ENCODE data around the gene BRINP2. TPM values are rescaled to one million over a fixed set of nuclear protein-coding genes. Genes with fewer than 3 reads are reported as not detected.

Gene BRINP2
- total and polyA plus RNA-seq, 2 of the 13 experiments (the other 11 are each of a cell fraction or from before 2014, with no cell fraction given) = 0.08 to 0.20 TPM

DNA sequence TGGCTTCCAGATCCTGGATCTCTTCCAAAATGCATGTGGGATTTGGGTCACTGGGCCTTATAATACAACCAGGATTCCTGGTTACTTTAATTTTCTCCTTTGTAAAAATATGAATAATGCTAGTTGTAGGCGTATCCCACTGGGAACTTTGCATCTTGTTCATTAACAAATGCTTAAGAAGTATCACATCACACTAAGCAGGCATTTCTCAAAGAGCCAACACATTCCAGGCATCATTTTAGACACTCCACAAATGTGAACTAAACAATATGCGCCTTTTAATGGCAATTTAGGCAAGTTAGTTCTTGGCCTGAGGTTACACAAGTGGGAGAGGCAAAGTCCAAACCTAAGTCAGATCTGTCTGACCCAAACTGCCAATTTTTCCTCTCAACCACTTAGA lies 15.9 kb downstream of the BRINP2 start:
- POLR2A ChIA-PET = no interaction called here
- Histone ChIP-seq H2AFZ (ENCODE audit: low read length) (no peak overlapping the region), H3K36me3 (replicated peaks in 1 of 2; ENCODE audit: control insufficient read depth in 1 of 2, insufficient read depth in 2 of 2, low read length in 2 of 2) (no peaks in the 10 kb centered on the region), H4K20me1 (ENCODE audit: insufficient read depth, low read length) (no peaks in the 10 kb centered on the region), H3K4me2 (ENCODE audit: low read depth, low read length) (no peak overlapping the region), H3K79me2 (ENCODE audit: insufficient read depth, low read length) (no peaks in the 10 kb centered on the region), H3K4me1 (ENCODE audit: insufficient read depth, low read length) (0 out of 2 replicates have a peak, but pooled peaks cover 2% of the 10 kb centered on the region), H3K9ac (ENCODE audit: insufficient read depth, low read depth, low read length) (no peak overlapping the region), H3K27me3 (ENCODE audit: control insufficient read depth in 1 of 2, insufficient read depth in 2 of 2, low read length in 2 of 2) (no peaks in the 10 kb centered on the region), H3K4me3 (replicated peaks in 1 of 3; ENCODE audit: insufficient read depth in 1 of 3, low read depth in 2 of 3, low read length in 3 of 3) (no peak overlapping the region), H3K27ac (ENCODE audit: extremely low read length, insufficient read depth, low read length) (no peak overlapping the region), H3K9me3 (ENCODE audit: low read length) (0 out of 2 replicates have a peak, but pooled peaks cover 5% of the 10 kb centered on the region)
- no TSS peak for BruUV-seq (replicated peaks)
- intact Hi-C loops (cut with micrococcal nuclease; ENCODE audit: unreplicated experiment) = no loop called here
- CTCF ChIA-PET (ENCODE audit: low intra/inter-chr PET ratio, low total read pairs) = no interaction called here
- DNase-seq (ENCODE audit: low spot score) (no peak), ATAC-seq (no peak), FAIRE-seq (no peak)
- TF ChIP-seq RFX3 (CRISPR knock-in tag; IDR thresholded peaks at IDR 0.05) (no peak), ZSCAN29 (CRISPR knock-in tag; conservative IDR thresholded peaks at IDR 0.05) (no peak), KLF9 (CRISPR knock-in tag; IDR thresholded peaks at IDR 0.05; ENCODE audit: low read depth) (no peak), WIZ (CRISPR knock-in tag; IDR thresholded peaks at IDR 0.05) (no peak), CHD2 (IDR thresholded peaks at IDR 0.05; ENCODE audit: low read depth, low read length) (no peak), TBP (CRISPR knock-in tag; IDR thresholded peaks at IDR 0.05) (no peak), ZNF468 (CRISPR knock-in tag; IDR thresholded peaks at IDR 0.05) (no peak), TBX3 (IDR thresholded peaks at IDR 0.05; ENCODE audit: borderline replicate concordance) (no peak), ZNF589 (CRISPR knock-in tag; conservative IDR thresholded peaks at IDR 0.05) (no peak), ZNF264 (CRISPR knock-in tag; IDR thresholded peaks at IDR 0.05) (no peak)
- TF ChIP-seq, protein P1, sequence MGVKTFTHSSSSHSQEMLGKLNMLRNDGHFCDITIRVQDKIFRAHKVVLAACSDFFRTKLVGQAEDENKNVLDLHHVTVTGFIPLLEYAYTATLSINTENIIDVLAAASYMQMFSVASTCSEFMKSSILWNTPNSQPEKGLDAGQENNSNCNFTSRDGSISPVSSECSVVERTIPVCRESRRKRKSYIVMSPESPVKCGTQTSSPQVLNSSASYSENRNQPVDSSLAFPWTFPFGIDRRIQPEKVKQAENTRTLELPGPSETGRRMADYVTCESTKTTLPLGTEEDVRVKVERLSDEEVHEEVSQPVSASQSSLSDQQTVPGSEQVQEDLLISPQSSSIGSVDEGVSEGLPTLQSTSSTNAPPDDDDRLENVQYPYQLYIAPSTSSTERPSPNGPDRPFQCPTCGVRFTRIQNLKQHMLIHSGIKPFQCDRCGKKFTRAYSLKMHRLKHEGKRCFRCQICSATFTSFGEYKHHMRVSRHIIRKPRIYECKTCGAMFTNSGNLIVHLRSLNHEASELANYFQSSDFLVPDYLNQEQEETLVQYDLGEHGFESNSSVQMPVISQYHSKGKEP (CRISPR knock-in tag; IDR thresholded peaks at IDR 0.05) = no peak
- TF ChIP-seq, protein P2, sequence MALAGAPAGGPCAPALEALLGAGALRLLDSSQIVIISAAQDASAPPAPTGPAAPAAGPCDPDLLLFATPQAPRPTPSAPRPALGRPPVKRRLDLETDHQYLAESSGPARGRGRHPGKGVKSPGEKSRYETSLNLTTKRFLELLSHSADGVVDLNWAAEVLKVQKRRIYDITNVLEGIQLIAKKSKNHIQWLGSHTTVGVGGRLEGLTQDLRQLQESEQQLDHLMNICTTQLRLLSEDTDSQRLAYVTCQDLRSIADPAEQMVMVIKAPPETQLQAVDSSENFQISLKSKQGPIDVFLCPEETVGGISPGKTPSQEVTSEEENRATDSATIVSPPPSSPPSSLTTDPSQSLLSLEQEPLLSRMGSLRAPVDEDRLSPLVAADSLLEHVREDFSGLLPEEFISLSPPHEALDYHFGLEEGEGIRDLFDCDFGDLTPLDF (CRISPR knock-in tag; IDR thresholded peaks at IDR 0.05) = no peak
- WGBS (ENCODE audit: low lambda C conversion rate) = 36% methylated on average over 2 of the region's 2 CpGs
- in situ Hi-C loops (cut with HindIII; ENCODE audit: extremely low pct_ligation_motif_present, low pct_unique_long_range_greater_than_20kb) = no loop called here
